Measurements from ENCODE around the gene ITGAD.

ITGAD gene

GRCh38 chr16:31474173-31474714, 81.1 kb downstream of the ITGAD start:
- in situ Hi-C loops (cut with HindIII; ENCODE audit: low sequenced_read_pairs), result no loop called here

GRCh38 chr16:31474773-31475738, 81.9 kb downstream of the ITGAD start:
- in situ Hi-C loops (cut with HindIII; ENCODE audit: low sequenced_read_pairs), result no loop called here

GRCh38 chr16:31475946-31476302, 82.8 kb downstream of the ITGAD start:
- in situ Hi-C loops (cut with HindIII; ENCODE audit: low sequenced_read_pairs), result no loop called here
